HPDE6-E6E7 (cell line): ENCODE measurements around the gene DLK1.

Experiments
- DNase-seq: peaks from one replicate; pipeline ENCODE4 v3.0.0; 2011; ENCODE audit warnings: missing footprints; ENCODE audit errors: extremely low spot score

Gene DLK1

GRCh38 chr14:100693877-100694578 lies 32.7 kb upstream of the DLK1 start:
- no peak for DNase-seq

GRCh38 chr14:100694579-100695422 lies 31.9 kb upstream of the DLK1 start:
- DNase-seq = no peak

GRCh38 chr14:100695423-100695738 lies 31.3 kb upstream of the DLK1 start:
- DNase-seq = no peak

- no peak for DNase-seq
These were observed 30.7 kb upstream of the DLK1 start for GRCh38 chr14:100696008-100696407.

GRCh38 chr14:100696590-100696989 lies 30.1 kb upstream of the DLK1 start:
- no peak for DNase-seq

- DNase-seq = no peak
These were observed 28.6 kb upstream of the DLK1 start for GRCh38 chr14:100698066-100698465.

- no peak for DNase-seq
These were observed 27.8 kb upstream of the DLK1 start for GRCh38 chr14:100698666-100699448.

- DNase-seq = no peak
These were observed 25.4 kb upstream of the DLK1 start for GRCh38 chr14:100701314-100701713.

GRCh38 chr14:100702590-100702989 lies 24.1 kb upstream of the DLK1 start:
- DNase-seq = no peak

- DNase-seq = no peak
These were observed 23.1 kb upstream of the DLK1 start for GRCh38 chr14:100703386-100704220.

GRCh38 chr14:100706200-100706599 lies 20.5 kb upstream of the DLK1 start:
- no peak for DNase-seq

GRCh38 chr14:100706860-100707259 lies 19.8 kb upstream of the DLK1 start:
- DNase-seq = no peak

- DNase-seq = peak; percentile 33
These were observed 18.0 kb upstream of the DLK1 start for GRCh38 chr14:100708425-100709288.

- no peak for DNase-seq
These were observed 17.1 kb upstream of the DLK1 start for GRCh38 chr14:100709289-100710284.

- DNase-seq = no peak
These were observed 16.3 kb upstream of the DLK1 start for GRCh38 chr14:100710391-100710790.

- DNase-seq = no peak
These were observed 15.7 kb upstream of the DLK1 start for GRCh38 chr14:100710826-100711462.

- no peak for DNase-seq
These were observed 15.2 kb upstream of the DLK1 start for GRCh38 chr14:100711493-100711892.

GRCh38 chr14:100712490-100712889 lies 14.2 kb upstream of the DLK1 start:
- no peak for DNase-seq

- DNase-seq = no peak
These were observed 13.0 kb upstream of the DLK1 start for GRCh38 chr14:100713705-100714104.
